WTC11 (cell line): ENCODE results near the gene SLC44A3. TPM values are rescaled to one million over a fixed set of nuclear protein-coding genes. Genes with fewer than 3 reads are reported as not detected.
"Not testable (repeated sequence)": the region's sequence is repeated elsewhere in the genome, so short reads cannot be mapped to it uniquely, and the experiment has no call there.

ENCODE experiments used
- ATAC-seq: fragments of 200-7000 bp; cut with Tn5 transposase; 2 replicates; pipeline ENCODE4 v1.10.0; 2021; ENCODE audit warnings: mild to moderate bottlenecking, moderate library complexity
- CTCF ChIA-PET: fragments of 300-600 bp; sonication (Branson Sonifier 250); formaldehyde crosslinking; loops from one replicate; lab custom pipeline; 2021; ENCODE audit warnings: antibody characterized with exemption; lab: Charles Lee
- POLR2A ChIA-PET: fragments of 350-600 bp; sonication (Branson Sonifier 250); formaldehyde crosslinking; loops from one replicate; lab custom pipeline; 2021; ENCODE audit warnings: antibody characterized with exemption; lab: Charles Lee
- DNase-seq: peaks from one replicate; pipeline ENCODE4 v3.0.0; 2021; ENCODE audit warnings: low spot score
- H3K27ac Mint-ChIP-seq: 2 replicates; pipeline ENCODE4 v1.8.0; 2021; ENCODE audit warnings: mixed read lengths
- H3K27me3 Mint-ChIP-seq: 2 replicates; pipeline ENCODE4 v1.8.0; 2021; ENCODE audit warnings: low read depth, mild to moderate bottlenecking, moderate library complexity, mixed read lengths
- H3K36me3 Mint-ChIP-seq: 2 replicates; pipeline ENCODE4 v1.8.0; 2021; ENCODE audit warnings: mixed read lengths
- H3K4me1 Mint-ChIP-seq: 2 replicates; pipeline ENCODE4 v1.8.0; 2022; ENCODE audit warnings: mixed read lengths
- H3K4me3 Mint-ChIP-seq: 2 replicates; pipeline ENCODE4 v1.8.0; 2021; ENCODE audit warnings: mild to moderate bottlenecking, moderate library complexity, mixed read lengths
- H3K9me3 Mint-ChIP-seq: 2 replicates; pipeline ENCODE4 v1.8.0; 2021; ENCODE audit warnings: mixed read lengths
- ATF3 ChIP-seq: sonication (generic); formaldehyde crosslinking; conservative IDR thresholded peaks from 2 replicates; pipeline ENCODE4 v1.8.1; 2022; ENCODE audit warnings: mild to moderate bottlenecking, missing genetic modification reagents
- CBFB ChIP-seq: sonication (generic); formaldehyde crosslinking; IDR thresholded peaks from 2 replicates; pipeline ENCODE4 v1.8.1; 2022; ENCODE audit warnings: mild to moderate bottlenecking, low read depth, missing genetic modification reagents
- CTCF ChIP-seq: fragments of 200-600 bp; IDR thresholded peaks from 2 replicates; pipeline ENCODE4 v1.8.0; 2022; ENCODE audit warnings: antibody characterized with exemption
- E2F4 ChIP-seq: sonication (generic); formaldehyde crosslinking; IDR thresholded peaks from 2 replicates; pipeline ENCODE4 v1.8.1; 2022; ENCODE audit warnings: low read depth, mild to moderate bottlenecking, moderate library complexity, missing genetic modification reagents, borderline replicate concordance
- ELF4 ChIP-seq: sonication (generic); formaldehyde crosslinking; IDR thresholded peaks from 2 replicates; pipeline ENCODE4 v1.8.1; 2022; ENCODE audit warnings: low read depth, mild to moderate bottlenecking, moderate library complexity, missing genetic modification reagents
- GTF2I ChIP-seq: fragments of 250-450 bp; sonication (Bioruptor Pico); conservative IDR thresholded peaks from 2 replicates; pipeline ENCODE4 v1.4.0; 2021; ENCODE audit warnings: mild to moderate bottlenecking
- HMGXB4 ChIP-seq: sonication (generic); formaldehyde crosslinking; IDR thresholded peaks from 2 replicates; pipeline ENCODE4 v1.8.1; 2023; ENCODE audit warnings: mild to moderate bottlenecking, moderate library complexity, missing genetic modification reagents
- JAZF1 ChIP-seq: fragments of 250-450 bp; sonication (Bioruptor Pico); IDR thresholded peaks from 2 replicates; pipeline ENCODE4 v1.9.0; 2021; ENCODE audit warnings: moderate library complexity, mild to moderate bottlenecking, inconsistent platforms
- SMAD3 ChIP-seq: sonication (generic); formaldehyde crosslinking; IDR thresholded peaks from 2 replicates; pipeline ENCODE4 v1.8.0; 2022; ENCODE audit warnings: missing genetic modification reagents, mild to moderate bottlenecking, borderline replicate concordance
- SMAD4 ChIP-seq: sonication (generic); formaldehyde crosslinking; IDR thresholded peaks from 2 replicates; pipeline ENCODE4 v1.8.0; 2022; ENCODE audit warnings: mild to moderate bottlenecking, missing genetic modification reagents
- TCF7 ChIP-seq: sonication (generic); formaldehyde crosslinking; IDR thresholded peaks from 2 replicates; pipeline ENCODE4 v1.8.0; 2022; ENCODE audit warnings: mild to moderate bottlenecking, low read depth, missing genetic modification reagents, moderate library complexity
- TP53 ChIP-seq: sonication (generic); formaldehyde crosslinking; IDR thresholded peaks from 2 replicates; pipeline ENCODE4 v1.8.1; 2023; ENCODE audit warnings: mild to moderate bottlenecking, missing genetic modification reagents
- USF2 ChIP-seq: sonication (generic); formaldehyde crosslinking; IDR thresholded peaks from 2 replicates; pipeline ENCODE4 v1.8.1; 2023; ENCODE audit warnings: mild to moderate bottlenecking, missing genetic modification reagents, moderate library complexity
- ZMAT4 ChIP-seq: fragments of 250-450 bp; sonication (Bioruptor Pico); IDR thresholded peaks from 2 replicates; pipeline ENCODE4 v1.9.0; 2021; ENCODE audit warnings: mild to moderate bottlenecking
- ZNF121 ChIP-seq: sonication (generic); formaldehyde crosslinking; IDR thresholded peaks from 2 replicates; pipeline ENCODE4 v1.8.0; 2023; ENCODE audit warnings: missing genetic modification reagents
- ZNF425 ChIP-seq: fragments of 250-450 bp; sonication (Bioruptor Pico); conservative IDR thresholded peaks from 2 replicates; pipeline ENCODE4 v1.9.0; 2021; ENCODE audit warnings: mild to moderate bottlenecking
- ZNF532 ChIP-seq: fragments of 250-450 bp; sonication (Bioruptor Pico); IDR thresholded peaks from 2 replicates; pipeline ENCODE4 v1.9.0; 2021; ENCODE audit warnings: mild to moderate bottlenecking, borderline replicate concordance
- total RNA-seq: library from RNA; stranded (reverse); gene quantifications from 3 replicates; pipeline ENCODE4 v1.2.3, GENCODE V29; 2021

Gene SLC44A3
- total RNA-seq, 1 experiment from 2014 or later = 4.7 TPM

- ATAC-seq (no peak), DNase-seq (no peak)
- CTCF ChIA-PET = no interaction called here
- Mint-ChIP-seq H3K4me3 (no peak overlapping the region), H3K27ac (no peak overlapping the region), H3K36me3 (no peaks in the 10 kb centered on the region), H3K9me3 (no peaks in the 10 kb centered on the region), H3K4me1 (peaks cover 24% of the 10 kb centered on the region), H3K27me3 (no peaks in the 10 kb centered on the region)
- TF ChIP-seq SMAD4 (CRISPR knock-in tag) = no peak
- no peak for TF ChIP-seq CTCF
- TF ChIP-seq CBFB (CRISPR knock-in tag) = no peak
- TF ChIP-seq TP53 (CRISPR knock-in tag) = no peak
- no peak for TF ChIP-seq USF2 (CRISPR knock-in tag)
- TF ChIP-seq ZNF425 (CRISPR knock-in tag) = no peak
- POLR2A ChIA-PET = no interaction called here
Observed at GRCh38 chr1:94940738-94941137, 120.6 kb downstream of the SLC44A3 start.

GRCh38 chr1:94941480-94941879, 121.3 kb downstream of the SLC44A3 start:
- H3K4me3 Mint-ChIP-seq, POLR2A ChIA-PET, H3K27ac Mint-ChIP-seq, ATAC-seq, H3K27me3 Mint-ChIP-seq, H3K9me3 Mint-ChIP-seq, H3K36me3 Mint-ChIP-seq, DNase-seq: not testable (repeated sequence)
- CTCF ChIA-PET = interaction anchor here (0.9 kb wide), 1 partner anchor 102 kb away, joined by 3 read pairs; no protein-coding TSS in a partner anchor
- H3K4me1 Mint-ChIP-seq = peaks cover 17% of the 10 kb centered on the region

- no peaks in the 10 kb centered on the region for H3K27me3 Mint-ChIP-seq
- ChIA-PET POLR2A (no interaction called here), CTCF (no interaction called here)
- peaks cover 10% of the 10 kb centered on the region for H3K4me1 Mint-ChIP-seq
- no peak for ATAC-seq
- no peak overlapping the region for H3K27ac Mint-ChIP-seq
- no peaks in the 10 kb centered on the region for H3K9me3 Mint-ChIP-seq
- no peak for DNase-seq
- H3K4me3 Mint-ChIP-seq = no peak overlapping the region
- no peaks in the 10 kb centered on the region for H3K36me3 Mint-ChIP-seq
- no peak for TF ChIP-seq ZNF121 (CRISPR knock-in tag)
- TF ChIP-seq ATF3 (CRISPR knock-in tag) = no peak
- no peak for TF ChIP-seq SMAD3
- no peak for TF ChIP-seq E2F4 (CRISPR knock-in tag)
- no peak for TF ChIP-seq ELF4 (CRISPR knock-in tag)
- no peak for TF ChIP-seq HMGXB4 (CRISPR knock-in tag)
- TF ChIP-seq ZNF532 (CRISPR knock-in tag) = no peak
- TF ChIP-seq ZMAT4 (CRISPR knock-in tag) = no peak
- no peak for TF ChIP-seq GTF2I (CRISPR knock-in tag)
- no peak for TF ChIP-seq TCF7 (CRISPR knock-in tag)
- TF ChIP-seq JAZF1 (CRISPR knock-in tag) = no peak
Observed at GRCh38 chr1:94942171-94943128, 122.3 kb downstream of the SLC44A3 start.
